PFSK-1 (cell line): ENCODE results near the gene MYL9.

ENCODE experiments used
- FOXP2 ChIP-seq: optimal IDR thresholded peaks from 2 replicates; pipeline ENCODE3; 2011; ENCODE audit warnings: borderline replicate concordance, control low read depth, inconsistent platforms; ENCODE audit not compliant: insufficient read depth; ENCODE audit errors: extremely low read length, extremely low read depth
- POLR2AphosphoS5 ChIP-seq: IDR thresholded peaks from 2 replicates; pipeline ENCODE4 v1.6.1; 2012; ENCODE audit warnings: low read depth, mild to moderate bottlenecking, control low read depth, low read length, moderate library complexity
- REST ChIP-seq, 2 experiments: IDR thresholded peaks; 2 replicates each; pipeline versions ENCODE4 v1.6.1 to v1.8.0; 2011 to 2012; ENCODE audit warnings: low read depth in 2 of 2, low read length in 2 of 2, control low read depth in 1 of 2, inconsistent platforms in 1 of 2, mild to moderate bottlenecking in 1 of 2, moderate library complexity in 1 of 2; ENCODE audit not compliant: insufficient read depth in 1 of 2
- SIN3A ChIP-seq: IDR thresholded peaks from 2 replicates; pipeline ENCODE4 v1.6.1; 2012; ENCODE audit warnings: mild to moderate bottlenecking, low read length, moderate library complexity, borderline replicate concordance; ENCODE audit not compliant: insufficient read depth
- TAF1 ChIP-seq: IDR thresholded peaks from 2 replicates; pipeline ENCODE4 v1.6.1; 2012; ENCODE audit warnings: low read length, control low read depth, borderline replicate concordance; ENCODE audit not compliant: insufficient read depth

Gene MYL9

GRCh38 chr20:36578356-36579041 lies 37.2 kb downstream of the MYL9 start:
- no peak for TF ChIP-seq TAF1
- no peak for TF ChIP-seq SIN3A
- no peak for TF ChIP-seq FOXP2
- no peak for TF ChIP-seq POLR2AphosphoS5
- TF ChIP-seq REST (IDR thresholded peaks at IDR 0.05; ENCODE audit: insufficient read depth in 1 of 2, low read depth in 2 of 2, low read length in 2 of 2): no peak

- TF ChIP-seq FOXP2 (no peak), REST (IDR thresholded peaks at IDR 0.05; ENCODE audit: insufficient read depth in 1 of 2, low read depth in 2 of 2, low read length in 2 of 2) (no peak)
Measured at GRCh38 chr20:36579996-36580545, 38.8 kb downstream of the MYL9 start.

GRCh38 chr20:36582322-36582721 lies 41.0 kb downstream of the MYL9 start:
- TF ChIP-seq POLR2AphosphoS5 (no peak), SIN3A (no peak)

- TF ChIP-seq REST (IDR thresholded peaks at IDR 0.05; ENCODE audit: insufficient read depth in 1 of 2, low read depth in 2 of 2, low read length in 2 of 2): no peak
- no peak for TF ChIP-seq FOXP2
- no peak for TF ChIP-seq SIN3A
- no peak for TF ChIP-seq TAF1
- TF ChIP-seq POLR2AphosphoS5: no peak
Measured at GRCh38 chr20:36582821-36583220, 41.5 kb downstream of the MYL9 start.

- TF ChIP-seq TAF1 (no peak), SIN3A (no peak), POLR2AphosphoS5 (no peak), REST (IDR thresholded peaks at IDR 0.05; ENCODE audit: insufficient read depth in 1 of 2, low read depth in 2 of 2, low read length in 2 of 2) (no peak), FOXP2 (no peak)
Measured at GRCh38 chr20:36584018-36584481, 42.7 kb downstream of the MYL9 start.
